Astrocyte of the cerebellum (primary cell): ENCODE data around the gene EMILIN2.
A peak's percentile ranks its signal among the peaks of the same experiment; 100 is the strongest.
"Not testable (repeated sequence)": the region's sequence is repeated elsewhere in the genome, so short reads cannot be mapped to it uniquely, and the experiment has no call there.

Experiments
- DNase-seq: peaks from one replicate; pipeline ENCODE4 v3.0.0-alpha.2; 2011; ENCODE audit warnings: low read depth
- H3K4me3 ChIP-seq: 2 replicates; pipeline ENCODE4 v1.5.1; 2011; ENCODE audit warnings: mild to moderate bottlenecking, low read depth, low read length, moderate library complexity
- in situ Hi-C: cut with HindIII; loops from 2 replicates; pipeline ENCODE4 v1.10.0; 2017; ENCODE audit warnings: low sequenced_read_pairs
- TF ChIP-seq, protein P1 (sequence below): IDR thresholded peaks from 2 replicates; pipeline ENCODE4 v1.5.1; 2012; ENCODE audit warnings: low read length, low read depth, moderate library complexity, mild to moderate bottlenecking; ENCODE audit errors: missing control alignments

EMILIN2 gene

DNA sequence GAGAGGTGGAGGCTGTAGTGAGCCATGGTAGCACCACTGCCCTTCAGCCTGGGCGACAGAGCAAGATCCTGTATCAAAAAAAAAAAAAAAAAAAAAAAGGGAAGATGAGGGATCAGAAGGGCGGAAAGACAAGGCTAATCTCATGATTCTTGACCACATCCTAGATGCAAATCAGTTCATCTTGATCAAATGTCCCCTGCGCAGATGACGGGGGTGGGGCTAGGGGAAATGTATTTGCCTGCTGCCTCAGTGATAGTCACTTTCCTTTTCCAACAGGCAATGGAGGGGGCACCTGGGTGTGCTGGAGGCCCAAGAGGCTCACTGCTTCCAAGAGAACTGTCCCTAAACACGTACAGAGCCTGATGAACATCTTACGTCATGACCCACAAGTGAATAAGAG is 3.7 kb upstream of the EMILIN2 start:
- in situ Hi-C loops, result no loop called here
- H3K4me3 ChIP-seq, result no peak overlapping the region
- TF ChIP-seq, protein P1, sequence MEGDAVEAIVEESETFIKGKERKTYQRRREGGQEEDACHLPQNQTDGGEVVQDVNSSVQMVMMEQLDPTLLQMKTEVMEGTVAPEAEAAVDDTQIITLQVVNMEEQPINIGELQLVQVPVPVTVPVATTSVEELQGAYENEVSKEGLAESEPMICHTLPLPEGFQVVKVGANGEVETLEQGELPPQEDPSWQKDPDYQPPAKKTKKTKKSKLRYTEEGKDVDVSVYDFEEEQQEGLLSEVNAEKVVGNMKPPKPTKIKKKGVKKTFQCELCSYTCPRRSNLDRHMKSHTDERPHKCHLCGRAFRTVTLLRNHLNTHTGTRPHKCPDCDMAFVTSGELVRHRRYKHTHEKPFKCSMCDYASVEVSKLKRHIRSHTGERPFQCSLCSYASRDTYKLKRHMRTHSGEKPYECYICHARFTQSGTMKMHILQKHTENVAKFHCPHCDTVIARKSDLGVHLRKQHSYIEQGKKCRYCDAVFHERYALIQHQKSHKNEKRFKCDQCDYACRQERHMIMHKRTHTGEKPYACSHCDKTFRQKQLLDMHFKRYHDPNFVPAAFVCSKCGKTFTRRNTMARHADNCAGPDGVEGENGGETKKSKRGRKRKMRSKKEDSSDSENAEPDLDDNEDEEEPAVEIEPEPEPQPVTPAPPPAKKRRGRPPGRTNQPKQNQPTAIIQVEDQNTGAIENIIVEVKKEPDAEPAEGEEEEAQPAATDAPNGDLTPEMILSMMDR, result no peak
- no peak for DNase-seq

DNA sequence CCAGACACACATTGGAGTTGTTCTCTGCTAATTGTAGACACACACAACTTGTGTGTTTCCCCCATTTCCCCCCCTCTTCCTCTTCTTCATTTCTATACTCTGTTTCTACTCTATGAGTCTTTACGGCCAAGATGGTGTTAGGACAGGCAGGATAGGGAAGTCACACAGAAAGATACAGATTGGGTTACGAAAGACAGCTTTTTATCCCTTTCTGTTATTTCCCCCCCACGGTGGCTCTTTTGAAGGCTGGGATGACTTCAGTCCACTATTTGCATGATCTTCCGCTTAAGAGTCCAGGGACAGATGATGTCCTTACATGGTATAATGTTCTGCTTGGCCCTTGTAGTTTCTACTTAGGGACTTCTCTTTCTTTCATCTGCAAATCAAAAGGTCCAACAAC is 1.6 kb upstream of the EMILIN2 start:
- TF ChIP-seq, protein P1, result no peak

DNA sequence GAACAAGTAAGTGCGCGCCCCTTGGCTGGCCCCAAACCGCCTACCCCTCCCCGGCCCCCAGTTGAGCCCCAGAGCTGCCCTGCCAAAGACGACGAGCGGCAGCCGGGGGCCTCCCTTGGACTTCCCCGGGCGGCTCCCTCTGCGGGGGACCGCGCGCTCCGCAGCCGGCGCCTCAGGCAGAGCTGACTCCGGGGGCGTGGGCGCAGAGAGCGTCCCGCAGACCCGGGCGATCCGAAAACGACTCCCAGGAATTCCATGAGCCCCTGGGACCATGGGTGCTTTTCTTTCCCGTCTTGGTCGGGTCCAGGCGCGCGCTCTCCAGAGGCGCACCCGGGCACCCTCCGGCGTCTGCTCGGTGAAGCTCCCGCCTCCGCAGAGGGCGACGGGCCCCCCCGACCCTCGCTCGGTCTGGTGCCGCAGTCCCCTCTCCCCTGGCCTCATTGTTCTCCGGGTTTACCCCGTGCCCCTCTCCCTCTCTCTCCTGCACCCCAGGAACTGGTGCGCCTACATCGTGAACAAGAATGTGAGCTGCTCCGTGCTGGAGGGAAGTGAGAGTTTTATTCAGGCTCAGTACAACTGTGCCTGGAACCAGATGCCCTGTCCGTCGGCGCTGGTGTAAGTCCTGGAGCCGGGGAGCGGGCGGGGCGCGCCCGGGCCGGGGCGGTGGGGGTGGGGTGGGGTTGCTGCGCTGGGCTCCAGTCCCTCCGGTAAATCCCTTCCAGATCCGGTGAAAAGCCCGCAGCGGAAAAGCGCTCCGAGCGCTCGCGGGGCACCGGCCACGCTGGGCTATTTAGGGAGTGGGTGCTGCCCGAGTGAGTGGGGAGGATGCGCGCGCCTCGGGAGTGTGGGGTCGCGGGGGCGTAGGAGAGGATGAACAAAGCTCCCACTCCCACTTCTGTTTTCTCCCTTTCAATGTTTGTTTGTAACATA is 776 bp downstream of the EMILIN2 start:
- DNase-seq, result no peak
- peak overlapping the region; percentile 53 for H3K4me3 ChIP-seq
- TF ChIP-seq, protein P1, result no peak
- in situ Hi-C loops, result no loop called here

More for the DNA sequence above, 1.6 kb upstream of the EMILIN2 start:
- in situ Hi-C loops, result no loop called here
- no peak for DNase-seq
- no peak overlapping the region for H3K4me3 ChIP-seq

DNA sequence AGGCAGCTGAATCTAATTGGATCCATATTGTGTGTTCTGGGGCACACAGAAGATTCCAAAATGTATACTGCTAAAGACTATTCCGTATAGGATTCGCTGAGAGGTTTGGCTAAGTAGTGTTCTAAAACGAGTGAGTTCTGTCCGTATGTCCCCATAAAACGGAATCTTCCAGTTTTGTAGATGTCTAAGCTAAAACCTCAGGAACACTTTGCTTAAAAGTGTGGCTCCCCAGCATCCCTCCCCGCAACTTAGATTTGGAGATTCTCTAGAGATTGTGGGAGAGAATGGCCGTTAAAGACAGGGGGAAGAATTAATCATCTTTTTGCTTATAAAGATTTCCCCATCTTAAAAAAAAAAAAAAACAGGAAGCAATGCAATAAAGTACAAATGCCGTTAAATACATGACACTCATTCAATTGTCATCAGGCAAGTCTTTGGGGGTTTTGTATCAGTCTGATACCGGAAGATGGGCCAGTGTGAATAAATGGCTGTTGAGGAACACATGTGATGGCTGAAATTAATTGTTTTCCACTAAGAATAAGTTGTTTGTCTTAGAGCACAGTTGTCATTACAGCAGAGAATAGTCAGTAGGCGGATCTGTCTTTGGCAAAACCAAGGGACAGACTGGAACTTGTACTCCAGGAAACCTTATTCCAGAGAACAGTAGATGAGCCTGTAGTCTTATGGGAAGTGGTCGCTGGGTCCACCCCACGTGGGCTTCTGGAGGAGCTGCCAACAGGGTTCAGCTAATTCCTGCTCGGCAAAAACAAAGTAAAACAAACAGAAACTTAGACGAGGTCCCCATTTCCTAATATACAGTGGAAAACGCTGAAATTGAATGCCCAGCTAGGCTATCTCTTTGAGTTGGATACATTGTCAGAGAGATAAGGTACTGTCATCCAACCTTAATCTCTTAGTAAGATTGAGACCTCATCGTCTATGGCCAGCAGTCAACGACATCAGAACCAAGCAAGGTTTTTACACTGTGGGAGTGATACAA is 1.7 kb downstream of the EMILIN2 start:
- DNase-seq, result no peak
- TF ChIP-seq, protein P1, result no peak
- in situ Hi-C loops, result no loop called here
- H3K4me3 ChIP-seq, result peak overlapping the region; percentile 53

DNA sequence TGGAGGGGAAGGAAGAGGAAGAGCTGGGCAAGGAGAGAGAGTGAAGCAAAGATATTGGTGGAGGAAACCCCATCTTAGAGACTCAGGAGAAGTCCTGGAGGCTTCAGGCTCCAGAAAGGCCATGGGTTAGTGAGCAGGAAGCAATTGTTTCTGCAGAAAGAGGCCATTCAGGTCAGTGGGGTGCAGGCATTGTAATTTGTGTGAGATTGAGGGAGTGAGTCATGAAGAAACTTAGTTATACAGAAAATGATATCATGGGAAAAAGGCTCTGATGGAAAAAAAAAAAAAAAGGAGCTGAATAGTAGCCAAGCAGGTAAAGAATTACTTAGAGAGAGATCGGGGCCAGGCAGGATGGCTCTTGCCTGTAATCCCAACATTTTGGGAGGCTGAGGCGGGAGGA is 4.0 kb downstream of the EMILIN2 start:
- DNase-seq, result no peak
- TF ChIP-seq, protein P1, result no peak
- in situ Hi-C loops, result no loop called here
- no peak overlapping the region for H3K4me3 ChIP-seq

DNA sequence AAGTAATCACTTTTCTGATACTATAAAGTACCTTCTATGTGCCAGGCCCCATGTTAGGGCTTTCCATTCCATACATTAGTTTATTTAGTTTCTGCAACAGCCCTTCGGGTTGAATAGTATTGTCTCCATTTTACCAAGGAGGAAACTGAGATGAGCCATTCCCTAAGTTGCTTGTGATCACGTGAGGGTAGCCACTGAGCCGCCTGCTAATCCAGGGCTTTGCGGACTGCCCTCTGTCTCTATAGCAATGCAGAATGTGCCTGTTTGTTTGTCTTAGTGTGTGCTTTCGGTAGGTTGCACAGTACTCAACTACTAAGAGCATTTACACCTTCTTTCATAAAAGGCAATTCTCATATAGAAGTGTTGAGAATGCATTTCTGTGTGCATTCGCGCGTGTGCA is 5.0 kb downstream of the EMILIN2 start:
- TF ChIP-seq, protein P1, result no peak
- H3K4me3 ChIP-seq, result no peak overlapping the region
- in situ Hi-C loops, result no loop called here
- DNase-seq, result no peak

DNA sequence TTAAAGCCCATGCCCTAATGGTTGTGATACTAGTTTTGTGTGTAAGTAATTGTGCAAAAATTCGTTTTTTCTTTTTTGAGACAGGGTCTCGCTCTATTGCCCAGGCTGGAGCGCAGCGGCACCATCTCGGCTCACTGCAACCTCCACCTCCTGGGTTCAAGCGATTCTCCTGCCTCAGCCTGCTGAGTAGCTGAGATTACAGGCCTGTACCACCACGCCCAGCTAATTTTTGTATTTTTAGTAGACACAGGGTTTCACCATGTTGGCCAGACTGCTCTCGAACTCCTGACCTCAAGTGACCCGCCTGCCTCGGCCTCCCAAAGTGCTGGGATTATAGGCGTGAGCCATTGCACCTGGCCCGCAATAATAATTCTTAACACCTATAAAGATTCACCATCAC is 5.7 kb downstream of the EMILIN2 start:
- DNase-seq, H3K4me3 ChIP-seq, in situ Hi-C loops: not testable (repeated sequence)
